ENCODE measurements around the gene RASSF6. TPM values are rescaled to one million over a fixed set of nuclear protein-coding genes. Genes with fewer than 3 reads are reported as not detected.
"Not testable (repeated sequence)": the region's sequence is repeated elsewhere in the genome, so short reads cannot be mapped to it uniquely, and the experiment has no call there.

The RASSF6 gene, protein sequence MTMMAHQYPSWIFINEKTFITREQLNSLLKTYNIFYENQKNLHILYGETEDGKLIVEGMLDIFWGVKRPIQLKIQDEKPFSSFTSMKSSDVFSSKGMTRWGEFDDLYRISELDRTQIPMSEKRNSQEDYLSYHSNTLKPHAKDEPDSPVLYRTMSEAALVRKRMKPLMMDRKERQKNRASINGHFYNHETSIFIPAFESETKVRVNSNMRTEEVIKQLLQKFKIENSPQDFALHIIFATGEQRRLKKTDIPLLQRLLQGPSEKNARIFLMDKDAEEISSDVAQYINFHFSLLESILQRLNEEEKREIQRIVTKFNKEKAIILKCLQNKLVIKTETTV
- total RNA-seq (under 1 TPM in 1 of 10 donors, not detected in 9; 0.06 TPM), polyA plus RNA-seq (not detected)
- long read RNA-seq, donor 1, result 0 reads
- long read RNA-seq, donor 2, result 0 reads
- long read RNA-seq, donor 3, result 0 reads

DNA sequence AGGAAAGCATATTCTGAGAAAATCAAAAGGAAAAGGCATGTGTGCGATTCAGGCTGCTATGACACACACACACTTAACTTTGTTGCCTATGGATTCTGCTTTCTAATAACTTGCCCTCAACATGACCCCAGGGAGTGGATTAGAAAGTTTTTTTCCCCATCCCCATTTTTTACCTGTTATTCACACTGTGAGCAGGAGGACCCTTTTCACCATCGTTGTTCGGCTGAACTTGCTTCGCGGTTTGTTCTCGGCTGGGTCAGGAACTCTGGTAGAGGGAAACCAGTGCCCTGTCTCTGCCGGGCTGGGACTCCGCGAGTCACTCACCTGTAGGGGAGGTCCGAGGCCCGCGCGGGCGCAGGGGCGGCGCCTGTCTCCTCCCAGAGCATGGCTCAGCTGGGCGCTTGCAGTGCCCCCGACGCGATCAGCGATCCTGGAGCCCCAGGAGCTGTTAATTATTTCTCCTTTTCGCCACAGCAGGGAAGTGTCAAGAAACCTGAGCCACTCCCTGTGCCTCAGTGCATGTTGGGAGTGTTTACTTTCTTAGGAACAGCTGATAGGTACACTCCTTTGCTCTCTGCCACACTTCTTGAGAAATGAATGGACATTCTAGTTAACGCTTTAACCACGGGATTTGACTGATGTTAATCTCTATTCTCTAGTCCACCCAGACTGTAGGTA lies at the start of gene RASSF6:
TSS of gene RASSF6 (minus strand) at position 322 of the 678 bp plus-strand sequence. CDS start 8,641 bp downstream, outside the sequence.
- no peak within 1 kb of the TSS for H3K4me3 ChIP-seq
- TF ChIP-seq, protein P1, sequence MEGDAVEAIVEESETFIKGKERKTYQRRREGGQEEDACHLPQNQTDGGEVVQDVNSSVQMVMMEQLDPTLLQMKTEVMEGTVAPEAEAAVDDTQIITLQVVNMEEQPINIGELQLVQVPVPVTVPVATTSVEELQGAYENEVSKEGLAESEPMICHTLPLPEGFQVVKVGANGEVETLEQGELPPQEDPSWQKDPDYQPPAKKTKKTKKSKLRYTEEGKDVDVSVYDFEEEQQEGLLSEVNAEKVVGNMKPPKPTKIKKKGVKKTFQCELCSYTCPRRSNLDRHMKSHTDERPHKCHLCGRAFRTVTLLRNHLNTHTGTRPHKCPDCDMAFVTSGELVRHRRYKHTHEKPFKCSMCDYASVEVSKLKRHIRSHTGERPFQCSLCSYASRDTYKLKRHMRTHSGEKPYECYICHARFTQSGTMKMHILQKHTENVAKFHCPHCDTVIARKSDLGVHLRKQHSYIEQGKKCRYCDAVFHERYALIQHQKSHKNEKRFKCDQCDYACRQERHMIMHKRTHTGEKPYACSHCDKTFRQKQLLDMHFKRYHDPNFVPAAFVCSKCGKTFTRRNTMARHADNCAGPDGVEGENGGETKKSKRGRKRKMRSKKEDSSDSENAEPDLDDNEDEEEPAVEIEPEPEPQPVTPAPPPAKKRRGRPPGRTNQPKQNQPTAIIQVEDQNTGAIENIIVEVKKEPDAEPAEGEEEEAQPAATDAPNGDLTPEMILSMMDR (IDR thresholded peaks at IDR 0.05), result no peak
- 8 to 9% methylated on average over 24 of the region's 24 CpGs for WGBS, 2 donors
- no peaks in the 10 kb centered on the region for H3K9me3 ChIP-seq
- peaks cover 0 to 24% (median 17%) of the 10 kb centered on the region in 7 donors for H3K27me3 ChIP-seq
- no peak within 1 kb of the TSS for H3K27ac ChIP-seq
- no peaks in the 10 kb centered on the region for H3K36me3 ChIP-seq
- ATAC-seq (no peak), DNase-seq (no peak)
- intact Hi-C loops (cut with DNase I), result no loop called here
- peaks cover 0 to 4% (median 0%) of the 10 kb centered on the region in 9 donors for H3K4me1 ChIP-seq

DNA sequence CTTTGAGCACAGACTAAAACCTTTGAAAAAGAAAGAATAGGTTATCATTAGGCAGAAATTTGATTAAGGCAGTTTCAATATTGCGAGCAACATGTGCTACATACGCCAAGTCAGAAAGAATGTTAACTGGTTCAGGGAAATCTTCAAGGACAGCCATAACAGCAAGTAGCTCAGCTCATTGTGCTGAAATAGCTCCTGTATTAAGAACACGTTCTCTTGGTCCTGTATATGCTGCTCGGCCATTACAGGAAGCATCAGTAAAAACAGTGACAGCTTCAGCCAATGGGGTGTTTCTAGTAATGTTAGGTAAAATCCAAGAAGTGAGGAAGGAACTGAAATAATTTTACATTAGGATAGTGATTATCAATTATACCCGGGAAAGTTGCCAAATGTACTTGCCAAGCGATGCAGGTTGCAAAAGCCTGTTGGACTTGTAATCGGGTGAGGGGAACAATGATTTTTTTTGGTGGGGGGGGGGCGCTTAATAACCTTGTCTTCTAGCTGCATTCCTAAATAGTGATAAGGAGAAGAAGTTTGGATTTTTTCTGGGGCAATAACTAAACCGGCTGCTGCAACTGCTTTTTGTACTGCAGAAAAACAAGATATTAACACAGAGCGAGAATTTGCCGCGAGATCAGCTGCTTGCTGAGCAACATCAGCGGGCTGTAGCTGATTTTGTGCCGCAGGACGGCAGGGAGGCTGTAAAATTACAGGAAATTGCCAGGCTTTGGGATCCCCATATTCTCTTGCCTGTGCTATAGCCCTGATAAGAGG lies 49.4 kb upstream of the RASSF6 start:
- no peaks in the 10 kb centered on the region for H3K27me3 ChIP-seq
- ATAC-seq (peak in 1 of 8 donors; percentile 36), DNase-seq (no peak)
- no peaks in the 10 kb centered on the region for H3K9me3 ChIP-seq
- H3K36me3 ChIP-seq, result no peaks in the 10 kb centered on the region
- peak overlapping the region in 2 of 10 donors; percentile 3 to 40 for H3K27ac ChIP-seq
- intact Hi-C loops (cut with DNase I), result loop anchor here in 3 of 10 donors (2.0 to 10.0 kb wide), 3 partner anchors 57 to 465 kb away; no protein-coding TSS in a partner anchor
- WGBS, 2 donors, result 52 to 58% methylated on average over 15 of the region's 15 CpGs
- H3K4me1 ChIP-seq, result peaks cover 0 to 8% (median 0%) of the 10 kb centered on the region in 9 donors
- H3K4me3 ChIP-seq, result no peak overlapping the region
- TF ChIP-seq, protein P1 (IDR thresholded peaks at IDR 0.05), result no peak

DNA sequence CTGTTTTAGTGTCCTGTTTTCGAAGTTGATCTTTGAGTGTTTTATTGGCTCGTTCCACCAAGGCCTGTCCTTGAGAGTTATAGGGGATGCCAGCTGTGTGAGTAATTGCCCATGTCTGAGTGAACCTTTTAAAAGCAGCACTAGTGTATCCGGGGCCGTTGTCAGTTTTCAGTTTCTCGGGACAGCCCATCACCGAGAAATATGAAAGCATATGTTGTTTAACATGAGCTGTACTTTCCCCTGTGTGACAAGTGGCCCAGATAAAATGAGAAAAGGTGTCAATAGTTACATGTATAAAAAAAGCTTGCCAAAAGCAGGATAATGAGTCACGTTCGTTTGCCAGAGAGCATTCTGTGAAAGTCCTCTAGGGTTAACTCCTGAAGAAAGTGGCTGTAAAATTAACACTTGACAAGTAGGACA lies 48.6 kb upstream of the RASSF6 start:
- no peaks in the 10 kb centered on the region for H3K9me3 ChIP-seq
- ATAC-seq (no peak), DNase-seq (no peak)
- H3K4me1 ChIP-seq, result peaks cover 0 to 8% (median 0%) of the 10 kb centered on the region in 9 donors
- H3K27me3 ChIP-seq, result no peaks in the 10 kb centered on the region
- intact Hi-C loops (cut with DNase I), result loop anchor here in 2 of 10 donors (10.0 kb wide), 2 partner anchors 256 to 466 kb away; no protein-coding TSS in a partner anchor
- H3K36me3 ChIP-seq, result no peaks in the 10 kb centered on the region
- WGBS, 2 donors, result 57 to 73% methylated on average over 8 of the region's 8 CpGs
- no peak overlapping the region for H3K4me3 ChIP-seq
- H3K27ac ChIP-seq, result no peak overlapping the region
- TF ChIP-seq, protein P1 (IDR thresholded peaks at IDR 0.05), result no peak

DNA sequence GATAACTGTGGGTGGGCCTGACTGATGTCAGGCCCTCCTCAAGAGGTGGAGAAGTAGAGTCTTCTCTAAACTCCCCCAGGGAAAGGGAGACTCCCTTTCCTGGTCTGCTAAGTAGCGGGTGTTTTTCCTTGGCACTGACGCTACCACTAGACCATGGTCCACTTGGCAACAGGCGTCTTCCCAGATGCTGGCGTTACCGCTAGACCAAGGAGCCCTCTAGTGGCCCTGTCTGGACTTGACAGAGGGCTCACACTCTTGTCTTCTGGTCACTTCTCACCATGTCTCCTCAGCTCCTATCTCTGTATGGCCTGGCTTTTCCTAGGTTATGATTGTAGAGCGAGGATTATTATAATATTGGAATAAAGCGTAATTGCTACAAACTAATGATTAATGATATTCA lies 45.7 kb upstream of the RASSF6 start:
- intact Hi-C loops (cut with DNase I), result loop anchor here in 2 of 10 donors (10.0 kb wide), 2 partner anchors 259 to 469 kb away; no protein-coding TSS in a partner anchor
- not testable (repeated sequence) for ATAC-seq, DNase-seq, H3K9me3 ChIP-seq, H3K27me3 ChIP-seq, H3K36me3 ChIP-seq, H3K4me3 ChIP-seq, H3K27ac ChIP-seq
- H3K4me1 ChIP-seq, result peaks cover 0 to 23% (median 0%) of the 10 kb centered on the region in 9 donors
- TF ChIP-seq, protein P1 (IDR thresholded peaks at IDR 0.05), result peak in 3 of 9 donors; percentile 3 to 15 (median 12)
- WGBS, 2 donors, result 83 to 88% methylated on average over 7 of the region's 7 CpGs
